ENCODE data around the gene NPR1.
"Not testable (repeated sequence)": the region's sequence is repeated elsewhere in the genome, so short reads cannot be mapped to it uniquely, and the experiment has no call there.

NPR1 gene

DNA sequence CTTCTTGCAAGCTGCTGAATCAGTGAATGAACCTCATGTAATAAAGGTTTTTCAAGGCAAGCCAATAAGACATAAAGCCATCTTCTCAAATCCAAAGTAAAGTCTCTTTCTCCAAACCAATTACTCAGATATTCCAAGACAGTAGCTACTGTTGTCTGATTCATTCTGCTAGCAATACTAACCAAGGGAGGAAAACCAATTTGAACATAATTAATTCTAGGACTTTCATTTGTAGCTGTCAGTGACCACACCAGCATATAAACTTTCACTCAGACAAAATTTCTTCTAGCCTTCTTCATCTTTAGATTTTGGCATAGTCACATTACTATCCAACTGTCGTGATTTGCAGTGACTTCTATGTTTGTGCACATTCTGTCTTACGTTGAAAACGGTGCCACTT, 38.8 kb downstream of the NPR1 start:
- in situ Hi-C loops (cut with HindIII; ENCODE audit: low sequenced_read_pairs) = no loop called here

- in situ Hi-C loops (cut with HindIII; ENCODE audit: low sequenced_read_pairs) = no loop called here
Observed at GRCh38 chr1:153723687-153724086, 45.2 kb downstream of the NPR1 start.

DNA sequence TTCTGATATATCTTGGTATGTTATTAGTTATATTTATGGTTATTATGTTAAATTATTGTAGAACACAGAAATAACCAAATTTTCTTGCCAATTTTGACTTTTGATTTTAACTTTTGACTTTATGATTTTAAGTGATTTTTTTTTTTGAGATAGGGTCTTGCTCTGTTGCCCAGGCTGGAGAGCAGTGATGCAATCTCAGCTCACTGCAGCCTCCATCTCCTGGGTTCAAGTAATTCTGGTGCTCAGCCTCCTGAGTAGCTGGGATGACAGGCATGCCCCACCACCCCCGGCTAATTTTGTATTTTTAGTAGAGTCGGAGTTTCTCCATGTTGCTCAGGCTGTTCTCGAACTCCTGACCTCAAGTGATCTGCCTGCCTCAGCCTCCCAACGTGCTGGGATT, 46.1 kb downstream of the NPR1 start:
- in situ Hi-C loops (cut with HindIII; ENCODE audit: low sequenced_read_pairs) = not testable (repeated sequence)

DNA sequence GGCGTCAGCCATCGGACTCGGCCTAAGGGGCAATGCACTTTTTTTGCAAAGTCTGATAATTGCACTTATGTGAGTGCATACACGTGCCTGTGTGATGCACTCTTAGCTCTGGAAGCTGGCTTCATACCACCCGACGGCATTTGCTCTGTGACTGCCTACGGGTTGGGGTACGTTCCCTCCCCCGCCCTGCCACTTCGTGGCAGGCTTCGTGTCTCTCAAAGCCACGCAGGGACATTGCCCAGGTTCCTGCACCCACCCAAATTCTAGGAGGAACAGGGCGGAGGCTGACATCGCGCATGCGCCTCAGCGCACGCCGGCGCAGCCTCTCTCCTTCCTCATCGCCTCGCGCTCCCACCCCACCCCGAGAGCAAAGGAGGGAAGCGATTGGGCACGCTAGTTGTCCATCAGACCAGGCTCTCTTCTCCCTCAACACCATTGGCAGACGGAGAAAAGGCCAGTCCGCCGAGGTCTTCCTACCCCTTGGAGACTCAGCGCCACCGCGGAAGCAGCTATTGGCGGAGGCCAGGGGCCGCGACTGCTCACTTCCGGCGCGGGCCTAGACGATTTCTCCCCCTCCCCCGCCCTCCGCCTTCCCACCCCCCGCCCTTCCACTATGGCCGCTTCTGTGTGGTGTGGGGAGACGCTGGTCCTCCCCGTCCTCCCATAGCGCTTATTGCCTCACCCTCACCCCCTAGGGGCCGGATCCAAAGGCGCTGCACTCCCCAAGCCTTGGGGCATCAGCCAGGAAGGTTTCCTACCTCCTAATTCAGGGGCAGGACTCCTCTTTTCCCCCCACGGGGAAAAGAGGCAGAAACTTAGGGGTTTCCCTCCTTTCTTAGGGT, 49.2 kb downstream of the NPR1 start, which contains the start of gene INTS3:
TSS of gene INTS3 (plus strand) at position 588 of the 842 bp plus-strand sequence. CDS start 585 bp downstream, outside the sequence.
- in situ Hi-C loops (cut with HindIII; ENCODE audit: low sequenced_read_pairs) = no loop called here

DNA sequence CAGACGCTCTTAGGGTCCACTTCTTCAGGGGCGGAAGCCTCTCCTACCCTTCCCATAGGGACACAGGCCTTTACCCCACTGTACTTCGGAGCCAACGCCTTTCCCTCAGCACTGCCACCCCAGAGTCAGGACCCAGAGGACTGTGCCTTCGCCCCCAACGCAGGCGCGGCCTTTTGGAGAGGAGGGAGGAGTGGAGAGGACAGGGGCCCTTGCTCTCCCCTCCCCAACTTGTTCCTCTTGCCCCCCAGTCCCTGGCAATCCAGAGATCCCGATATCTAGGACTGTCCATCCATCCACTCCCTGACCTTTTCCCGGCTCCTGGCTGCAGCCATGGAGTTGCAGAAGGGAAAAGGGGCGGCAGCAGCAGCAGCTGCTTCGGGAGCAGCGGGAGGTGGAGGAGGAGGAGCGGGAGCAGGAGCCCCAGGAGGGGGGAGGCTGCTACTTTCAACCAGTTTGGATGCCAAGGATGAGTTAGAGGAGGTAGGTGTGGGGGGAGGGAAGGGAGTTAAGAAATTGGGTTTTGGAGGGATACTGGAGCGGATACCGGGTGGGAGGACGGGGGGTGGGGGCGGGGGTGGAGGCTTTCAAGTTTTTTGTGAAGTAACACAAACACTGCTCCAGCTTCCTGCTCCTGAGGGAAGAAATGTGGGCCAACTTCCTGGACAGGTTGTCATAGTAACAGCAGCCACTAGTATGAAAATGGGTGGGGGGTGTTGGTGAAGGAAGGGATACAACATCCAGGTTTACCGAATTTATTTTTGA, 50.0 kb downstream of the NPR1 start:
- in situ Hi-C loops (cut with HindIII; ENCODE audit: low sequenced_read_pairs) = no loop called here

- in situ Hi-C loops (cut with HindIII; ENCODE audit: low sequenced_read_pairs) = no loop called here
Observed at GRCh38 chr1:153730468-153730988, 52.0 kb downstream of the NPR1 start.

DNA sequence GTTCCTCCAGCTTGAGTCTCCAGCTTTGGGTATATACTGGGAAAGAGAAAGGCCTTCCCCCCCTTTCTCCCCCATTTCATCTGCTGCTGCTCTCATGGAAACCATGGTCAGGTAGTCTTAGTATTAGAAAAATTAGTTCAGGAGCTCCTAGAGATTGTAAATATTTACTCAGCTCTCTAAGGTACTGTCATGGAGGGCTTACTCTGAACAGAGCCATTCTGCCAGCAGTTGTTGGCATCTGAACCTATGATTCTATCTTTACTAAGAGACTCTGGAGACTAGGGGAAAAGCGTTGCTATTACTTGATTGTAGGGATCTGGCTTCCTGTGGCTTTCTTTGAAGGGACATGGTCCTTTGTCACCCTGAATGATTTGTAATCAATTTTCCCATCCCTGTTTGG, 55.5 kb downstream of the NPR1 start:
- in situ Hi-C loops (cut with HindIII; ENCODE audit: low sequenced_read_pairs) = no loop called here

GRCh38 chr1:153734396-153735089, 56.1 kb downstream of the NPR1 start:
- in situ Hi-C loops (cut with HindIII; ENCODE audit: low sequenced_read_pairs) = no loop called here

GRCh38 chr1:153735090-153735420, 56.6 kb downstream of the NPR1 start:
- in situ Hi-C loops (cut with HindIII; ENCODE audit: low sequenced_read_pairs) = no loop called here

DNA sequence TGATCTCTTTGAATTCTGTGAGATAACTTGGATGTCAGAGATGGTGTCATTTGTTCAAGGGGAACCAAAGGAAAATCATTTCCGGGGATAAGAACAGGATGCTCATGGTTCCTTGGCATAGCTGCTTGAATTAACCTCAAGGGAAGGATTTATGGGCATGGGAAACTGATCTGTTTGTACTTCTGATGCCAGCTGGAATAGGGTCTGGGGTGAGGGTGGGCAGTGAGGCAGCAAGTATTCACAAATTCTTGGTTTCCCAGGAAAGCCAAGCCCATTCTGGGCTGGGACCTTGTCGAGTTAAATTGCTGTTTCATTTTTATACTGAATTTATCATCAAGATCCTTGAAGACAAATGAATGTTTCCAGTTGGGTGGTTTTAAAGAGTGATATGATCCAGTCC, 63.5 kb downstream of the NPR1 start:
- in situ Hi-C loops (cut with HindIII; ENCODE audit: low sequenced_read_pairs) = loop anchor here (5.0 kb wide), 1 partner anchor 55 kb away; no protein-coding TSS in a partner anchor

GRCh38 chr1:153742411-153743142, 64.1 kb downstream of the NPR1 start:
- in situ Hi-C loops (cut with HindIII; ENCODE audit: low sequenced_read_pairs) = loop anchor here (5.0 kb wide), 1 partner anchor 55 kb away; no protein-coding TSS in a partner anchor

All from endothelial cell of hepatic sinusoid (primary cell).